ENCODE results near the gene OSBPL10. TPM values are rescaled to one million over a fixed set of nuclear protein-coding genes. Genes with fewer than 3 reads are reported as not detected.

Gene OSBPL10
- total RNA-seq, 1 donor = 29.0 TPM

- Histone ChIP-seq H3K79me2 (ENCODE audit: insufficient read depth, low read length) (no peaks in the 10 kb centered on the region), H3K27me3 (ENCODE audit: insufficient read depth, low read length) (no peaks in the 10 kb centered on the region)
Observed at GRCh38 chr3:31793821-31794220, 187.2 kb downstream of the OSBPL10 start.

GRCh38 chr3:31791090-31791430, 190.0 kb downstream of the OSBPL10 start:
- Histone ChIP-seq H3K4me2 (ENCODE audit: insufficient read depth, low read length) (no peak overlapping the region), H3K27me3 (ENCODE audit: insufficient read depth, low read length) (no peaks in the 10 kb centered on the region), H4K20me1 (ENCODE audit: insufficient read depth, low read length) (no peaks in the 10 kb centered on the region), H2AFZ (ENCODE audit: low read length) (no peak overlapping the region), H3K4me3 (ENCODE audit: insufficient read depth, low read length) (no peak overlapping the region), H3K4me1 (ENCODE audit: insufficient read depth, low read length) (no peaks in the 10 kb centered on the region), H3K79me2 (ENCODE audit: insufficient read depth, low read length) (no peaks in the 10 kb centered on the region), H3K9me3 (ENCODE audit: low read depth, low read length) (peaks cover 3% of the 10 kb centered on the region), H3K36me3 (ENCODE audit: insufficient read depth, low read length) (no peaks in the 10 kb centered on the region), H3K27ac (ENCODE audit: low read depth, low read length) (no peak overlapping the region)
- no peak for TF ChIP-seq CTCF (IDR thresholded peaks at IDR 0.05; ENCODE audit: extremely low read depth, low read depth, low read length)
- DNase-seq (ENCODE audit: insufficient read length, low spot score, missing footprints) = no peak

More at GRCh38 chr3:31793821-31794220, 187.2 kb downstream of the OSBPL10 start:
- TF ChIP-seq CTCF (IDR thresholded peaks at IDR 0.05; ENCODE audit: extremely low read depth, low read depth, low read length) = no peak
- no peak for DNase-seq (ENCODE audit: insufficient read length, low spot score, missing footprints)
- Histone ChIP-seq H3K36me3 (ENCODE audit: insufficient read depth, low read length) (no peaks in the 10 kb centered on the region), H2AFZ (ENCODE audit: low read length) (no peak overlapping the region), H3K4me2 (ENCODE audit: insufficient read depth, low read length) (no peak overlapping the region), H3K4me1 (ENCODE audit: insufficient read depth, low read length) (no peaks in the 10 kb centered on the region), H3K4me3 (ENCODE audit: insufficient read depth, low read length) (no peak overlapping the region), H3K9me3 (ENCODE audit: low read depth, low read length) (peaks cover 3% of the 10 kb centered on the region), H4K20me1 (ENCODE audit: insufficient read depth, low read length) (no peaks in the 10 kb centered on the region), H3K27ac (ENCODE audit: low read depth, low read length) (no peak overlapping the region)

GRCh38 chr3:31790193-31791089, 190.6 kb downstream of the OSBPL10 start:
- H2AFZ ChIP-seq (ENCODE audit: low read length) = no peak overlapping the region
- H3K4me2 ChIP-seq (ENCODE audit: insufficient read depth, low read length) = no peak overlapping the region
- H3K4me3 ChIP-seq (ENCODE audit: insufficient read depth, low read length) = no peak overlapping the region
- H4K20me1 ChIP-seq (ENCODE audit: insufficient read depth, low read length) = no peaks in the 10 kb centered on the region
- no peaks in the 10 kb centered on the region for H3K9me3 ChIP-seq (ENCODE audit: low read depth, low read length)
- no peak overlapping the region for H3K27ac ChIP-seq (ENCODE audit: low read depth, low read length)
- H3K27me3 ChIP-seq (ENCODE audit: insufficient read depth, low read length) = no peaks in the 10 kb centered on the region
- H3K36me3 ChIP-seq (ENCODE audit: insufficient read depth, low read length) = no peaks in the 10 kb centered on the region
- DNase-seq (ENCODE audit: insufficient read length, low spot score, missing footprints) = no peak
- H3K4me1 ChIP-seq (ENCODE audit: insufficient read depth, low read length) = no peaks in the 10 kb centered on the region
- no peak for TF ChIP-seq CTCF (IDR thresholded peaks at IDR 0.05; ENCODE audit: extremely low read depth, low read depth, low read length)
- no peaks in the 10 kb centered on the region for H3K79me2 ChIP-seq (ENCODE audit: insufficient read depth, low read length)

GRCh38 chr3:31789429-31789828, 191.6 kb downstream of the OSBPL10 start:
- Histone ChIP-seq H3K9me3 (ENCODE audit: low read depth, low read length) (no peaks in the 10 kb centered on the region), H3K4me1 (ENCODE audit: insufficient read depth, low read length) (no peaks in the 10 kb centered on the region), H3K36me3 (ENCODE audit: insufficient read depth, low read length) (no peaks in the 10 kb centered on the region), H3K79me2 (ENCODE audit: insufficient read depth, low read length) (no peaks in the 10 kb centered on the region), H3K4me3 (ENCODE audit: insufficient read depth, low read length) (no peak overlapping the region), H3K27ac (ENCODE audit: low read depth, low read length) (no peak overlapping the region), H4K20me1 (ENCODE audit: insufficient read depth, low read length) (no peaks in the 10 kb centered on the region), H2AFZ (ENCODE audit: low read length) (no peak overlapping the region), H3K4me2 (ENCODE audit: insufficient read depth, low read length) (no peak overlapping the region), H3K27me3 (ENCODE audit: insufficient read depth, low read length) (no peaks in the 10 kb centered on the region)
- DNase-seq (ENCODE audit: insufficient read length, low spot score, missing footprints) = no peak
- TF ChIP-seq CTCF (IDR thresholded peaks at IDR 0.05; ENCODE audit: extremely low read depth, low read depth, low read length) = no peak
